ENCODE results near the gene OSCP1.

- no peak for TF ChIP-seq CTCF (conservative IDR thresholded peaks at IDR 0.05; ENCODE audit: low read length)
- no peak for TF ChIP-seq EZH2phosphoT487 (IDR thresholded peaks at IDR 0.05; ENCODE audit: borderline replicate concordance)
These were observed 13.8 kb upstream of the OSCP1 start, which contains the start of gene MRPS15 for GRCh38 chr1:36463803-36464604.
